WTC11 (cell line): ENCODE results near the gene CAMTA1. TPM values are rescaled to one million over a fixed set of nuclear protein-coding genes. Genes with fewer than 3 reads are reported as not detected.
A peak's percentile ranks its signal among the peaks of the same experiment; 100 is the strongest.

Source experiments
- ATAC-seq: fragments of 200-7000 bp; cut with Tn5 transposase; 2 replicates; pipeline ENCODE4 v1.10.0; 2021; ENCODE audit warnings: mild to moderate bottlenecking, moderate library complexity
- CTCF ChIA-PET: fragments of 300-600 bp; sonication (Branson Sonifier 250); formaldehyde crosslinking; loops from one replicate; lab custom pipeline; 2021; ENCODE audit warnings: antibody characterized with exemption; lab: Charles Lee
- POLR2A ChIA-PET: fragments of 350-600 bp; sonication (Branson Sonifier 250); formaldehyde crosslinking; loops from one replicate; lab custom pipeline; 2021; ENCODE audit warnings: antibody characterized with exemption; lab: Charles Lee
- DNase-seq: peaks from one replicate; pipeline ENCODE4 v3.0.0; 2021; ENCODE audit warnings: low spot score
- H3K27ac Mint-ChIP-seq: 2 replicates; pipeline ENCODE4 v1.8.0; 2021; ENCODE audit warnings: mixed read lengths
- H3K27me3 Mint-ChIP-seq: 2 replicates; pipeline ENCODE4 v1.8.0; 2021; ENCODE audit warnings: low read depth, mild to moderate bottlenecking, moderate library complexity, mixed read lengths
- H3K36me3 Mint-ChIP-seq: 2 replicates; pipeline ENCODE4 v1.8.0; 2021; ENCODE audit warnings: mixed read lengths
- H3K4me1 Mint-ChIP-seq: 2 replicates; pipeline ENCODE4 v1.8.0; 2022; ENCODE audit warnings: mixed read lengths
- H3K4me3 Mint-ChIP-seq: 2 replicates; pipeline ENCODE4 v1.8.0; 2021; ENCODE audit warnings: mild to moderate bottlenecking, moderate library complexity, mixed read lengths
- H3K9me3 Mint-ChIP-seq: 2 replicates; pipeline ENCODE4 v1.8.0; 2021; ENCODE audit warnings: mixed read lengths
- ARID4B ChIP-seq: sonication (generic); formaldehyde crosslinking; IDR thresholded peaks from 2 replicates; pipeline ENCODE4 v1.8.0; 2023; ENCODE audit warnings: missing genetic modification reagents, mild to moderate bottlenecking, borderline replicate concordance
- ATF6 ChIP-seq: sonication (generic); formaldehyde crosslinking; IDR thresholded peaks from 2 replicates; pipeline ENCODE4 v1.8.1; 2023; ENCODE audit warnings: mild to moderate bottlenecking, missing genetic modification reagents
- NR3C1 ChIP-seq: sonication (generic); formaldehyde crosslinking; conservative IDR thresholded peaks from 2 replicates; pipeline ENCODE4 v1.8.1; 2023; ENCODE audit warnings: low read depth, mild to moderate bottlenecking, missing genetic modification reagents
- PRDM15 ChIP-seq: sonication (generic); formaldehyde crosslinking; IDR thresholded peaks from 2 replicates; pipeline ENCODE4 v1.8.0; 2022; ENCODE audit warnings: missing genetic modification reagents
- PREB ChIP-seq: sonication (generic); formaldehyde crosslinking; IDR thresholded peaks from 2 replicates; pipeline ENCODE4 v1.8.1; 2022; ENCODE audit warnings: mild to moderate bottlenecking, missing genetic modification reagents, moderate library complexity, borderline replicate concordance
- TP53 ChIP-seq: sonication (generic); formaldehyde crosslinking; IDR thresholded peaks from 2 replicates; pipeline ENCODE4 v1.8.1; 2023; ENCODE audit warnings: mild to moderate bottlenecking, missing genetic modification reagents
- ZNF532 ChIP-seq: fragments of 250-450 bp; sonication (Bioruptor Pico); IDR thresholded peaks from 2 replicates; pipeline ENCODE4 v1.9.0; 2021; ENCODE audit warnings: mild to moderate bottlenecking, borderline replicate concordance
- total RNA-seq: library from RNA; stranded (reverse); gene quantifications from 3 replicates; pipeline ENCODE4 v1.2.3, GENCODE V29; 2021

The CAMTA1 gene
- total RNA-seq, 1 experiment from 2014 or later, result 86.4 TPM

GRCh38 chr1:7097938-7098592 lies 312.8 kb downstream of the CAMTA1 start:
- CTCF ChIA-PET, result interaction anchor here (1.3 kb wide), 1 partner anchor 442 kb away, joined by 4 read pairs; no protein-coding TSS in a partner anchor
- Mint-ChIP-seq H3K4me1 (peaks cover 8% of the 10 kb centered on the region), H3K36me3 (no peaks in the 10 kb centered on the region), H3K27me3 (no peaks in the 10 kb centered on the region), H3K27ac (no peak overlapping the region), H3K9me3 (peaks cover 4% of the 10 kb centered on the region; the same call in 1 of the 2 replicates), H3K4me3 (no peak overlapping the region)
- POLR2A ChIA-PET, result no interaction called here
- DNase-seq, result no peak
- TF ChIP-seq PREB (CRISPR knock-in tag), result no peak
- ATAC-seq, result no peak

- CTCF ChIA-PET, result interaction anchor here (1.3 to 1.4 kb wide), 2 partner anchors 29 to 441 kb away, joined by 4 to 5 read pairs; no protein-coding TSS in a partner anchor
- no peaks in the 10 kb centered on the region for H3K36me3 Mint-ChIP-seq
- no peaks in the 10 kb centered on the region for H3K27me3 Mint-ChIP-seq
- H3K4me1 Mint-ChIP-seq, result peaks cover 4% of the 10 kb centered on the region; the same call in 1 of the 2 replicates
- POLR2A ChIA-PET, result no interaction called here
- H3K27ac Mint-ChIP-seq, result no peak overlapping the region
- H3K9me3 Mint-ChIP-seq, result peaks cover 4% of the 10 kb centered on the region; the same call in 1 of the 2 replicates
- TF ChIP-seq ATF6 (CRISPR knock-in tag) (no peak), ARID4B (CRISPR knock-in tag) (no peak)
- ATAC-seq (no peak), DNase-seq (no peak)
- no peak overlapping the region for H3K4me3 Mint-ChIP-seq
These were observed 313.4 kb downstream of the CAMTA1 start for GRCh38 chr1:7098641-7099040.

GRCh38 chr1:7100479-7100878 lies 315.2 kb downstream of the CAMTA1 start:
- Mint-ChIP-seq H3K9me3 (peaks cover 4% of the 10 kb centered on the region; the same call in 1 of the 2 replicates), H3K27ac (peak overlapping the region; percentile 34; the same call in 1 of the 2 replicates), H3K4me3 (no peak overlapping the region), H3K36me3 (no peaks in the 10 kb centered on the region), H3K4me1 (no peaks in the 10 kb centered on the region), H3K27me3 (no peaks in the 10 kb centered on the region)
- POLR2A ChIA-PET, result no interaction called here
- CTCF ChIA-PET, result interaction anchor here (1.2 kb wide), 1 partner anchor 16 kb away, joined by 6 read pairs; no protein-coding TSS in a partner anchor
- DNase-seq (no peak), ATAC-seq (no peak)
- TF ChIP-seq TP53 (CRISPR knock-in tag), result no peak
- TF ChIP-seq ARID4B (CRISPR knock-in tag), result no peak
- TF ChIP-seq NR3C1 (CRISPR knock-in tag), result no peak
- TF ChIP-seq PRDM15, result no peak
- no peak for TF ChIP-seq ZNF532 (CRISPR knock-in tag)
